Neural crest cell (in vitro differentiated cells): ENCODE results near the gene POLR1B. TPM values are rescaled to one million over a fixed set of nuclear protein-coding genes. Genes with fewer than 3 reads are reported as not detected.

Experiments used
- DNase-seq: peaks from one replicate; pipeline ENCODE4 v3.0.0; 2021; ENCODE audit warnings: low read depth, mixed read lengths, low spot score
- H3K27ac Mint-ChIP-seq: one replicate; pipeline ENCODE4 v1.8.0; 2021; ENCODE audit warnings: mild to moderate bottlenecking, mixed read lengths; ENCODE audit not compliant: unreplicated experiment
- H3K27me3 Mint-ChIP-seq: 2 replicates; pipeline ENCODE4 v1.8.0; 2021; ENCODE audit warnings: low read depth, mild to moderate bottlenecking, mixed read lengths
- H3K36me3 Mint-ChIP-seq: 2 replicates; pipeline ENCODE4 v1.8.0; 2021; ENCODE audit warnings: low read depth, mild to moderate bottlenecking, mixed read lengths
- H3K4me1 Mint-ChIP-seq: 2 replicates; pipeline ENCODE4 v1.8.0; 2021; ENCODE audit warnings: mixed read lengths
- H3K4me3 Mint-ChIP-seq: one replicate; pipeline ENCODE4 v1.8.0; 2021; ENCODE audit warnings: mild to moderate bottlenecking, mixed read lengths
- H3K9me3 Mint-ChIP-seq: 2 replicates; pipeline ENCODE4 v1.8.0; 2021; ENCODE audit warnings: mixed read lengths
- total RNA-seq: library from RNA; stranded (reverse); gene quantifications from 2 replicates; pipeline ENCODE4 v1.2.1, GENCODE V29; 2021
- TF ChIP-seq, protein P1 (sequence below): fragments of 200-600 bp; sonication (generic); conservative IDR thresholded peaks from 2 replicates; pipeline ENCODE4 v1.5.0; 2021; ENCODE audit warnings: antibody characterized with exemption, mild to moderate bottlenecking

POLR1B gene
- total RNA-seq, 1 donor from 2014 or later = 39.9 TPM

DNA sequence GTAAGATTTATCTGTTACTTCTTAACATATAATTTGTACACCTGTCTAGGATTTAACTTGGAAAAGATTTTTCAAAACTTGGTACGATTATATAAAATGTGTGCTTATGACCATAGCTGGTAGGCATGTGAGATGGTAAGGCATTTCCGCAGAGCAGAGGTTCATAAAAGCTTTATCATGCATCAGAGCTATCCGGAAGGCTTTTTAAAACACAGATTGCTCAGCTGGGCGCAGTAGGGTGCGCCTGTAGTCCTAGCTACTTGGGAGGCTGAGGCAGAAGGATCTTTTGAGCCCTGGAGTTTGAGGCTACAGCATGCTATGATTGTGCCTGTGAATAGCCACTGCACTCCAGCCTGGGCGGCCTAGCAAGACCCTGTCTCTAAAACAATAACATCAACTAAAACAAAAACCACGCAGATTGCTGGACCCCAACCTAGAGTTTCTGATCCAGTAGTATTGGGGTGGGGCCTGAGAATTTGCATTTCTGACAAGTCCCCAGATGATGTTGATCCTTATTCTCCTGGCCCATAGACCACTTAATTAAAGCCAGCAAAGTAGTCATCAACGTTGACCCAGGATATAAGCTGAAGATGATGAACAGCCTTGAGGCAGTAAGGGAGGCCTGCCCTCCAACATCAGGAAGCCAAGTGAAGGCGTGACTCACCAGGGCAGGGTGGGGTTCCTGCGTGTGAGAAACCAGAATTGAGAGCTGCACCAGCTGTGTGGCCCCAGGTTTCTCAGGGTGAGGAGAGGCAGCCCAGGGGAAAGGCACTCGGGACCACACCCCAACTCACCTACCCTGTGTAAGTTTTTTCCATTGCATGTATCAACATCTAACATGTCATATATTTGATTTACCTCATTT is 81.9 kb downstream of the POLR1B start:
- H3K9me3 Mint-ChIP-seq = no peaks in the 10 kb centered on the region
- no peaks in the 10 kb centered on the region for H3K36me3 Mint-ChIP-seq
- H3K4me3 Mint-ChIP-seq = no peak overlapping the region
- no peak overlapping the region for H3K27ac Mint-ChIP-seq
- peaks cover 5% of the 10 kb centered on the region for H3K27me3 Mint-ChIP-seq
- TF ChIP-seq, protein P1, sequence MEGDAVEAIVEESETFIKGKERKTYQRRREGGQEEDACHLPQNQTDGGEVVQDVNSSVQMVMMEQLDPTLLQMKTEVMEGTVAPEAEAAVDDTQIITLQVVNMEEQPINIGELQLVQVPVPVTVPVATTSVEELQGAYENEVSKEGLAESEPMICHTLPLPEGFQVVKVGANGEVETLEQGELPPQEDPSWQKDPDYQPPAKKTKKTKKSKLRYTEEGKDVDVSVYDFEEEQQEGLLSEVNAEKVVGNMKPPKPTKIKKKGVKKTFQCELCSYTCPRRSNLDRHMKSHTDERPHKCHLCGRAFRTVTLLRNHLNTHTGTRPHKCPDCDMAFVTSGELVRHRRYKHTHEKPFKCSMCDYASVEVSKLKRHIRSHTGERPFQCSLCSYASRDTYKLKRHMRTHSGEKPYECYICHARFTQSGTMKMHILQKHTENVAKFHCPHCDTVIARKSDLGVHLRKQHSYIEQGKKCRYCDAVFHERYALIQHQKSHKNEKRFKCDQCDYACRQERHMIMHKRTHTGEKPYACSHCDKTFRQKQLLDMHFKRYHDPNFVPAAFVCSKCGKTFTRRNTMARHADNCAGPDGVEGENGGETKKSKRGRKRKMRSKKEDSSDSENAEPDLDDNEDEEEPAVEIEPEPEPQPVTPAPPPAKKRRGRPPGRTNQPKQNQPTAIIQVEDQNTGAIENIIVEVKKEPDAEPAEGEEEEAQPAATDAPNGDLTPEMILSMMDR = no peak
- H3K4me1 Mint-ChIP-seq = no peaks in the 10 kb centered on the region
- no peak for DNase-seq

DNA sequence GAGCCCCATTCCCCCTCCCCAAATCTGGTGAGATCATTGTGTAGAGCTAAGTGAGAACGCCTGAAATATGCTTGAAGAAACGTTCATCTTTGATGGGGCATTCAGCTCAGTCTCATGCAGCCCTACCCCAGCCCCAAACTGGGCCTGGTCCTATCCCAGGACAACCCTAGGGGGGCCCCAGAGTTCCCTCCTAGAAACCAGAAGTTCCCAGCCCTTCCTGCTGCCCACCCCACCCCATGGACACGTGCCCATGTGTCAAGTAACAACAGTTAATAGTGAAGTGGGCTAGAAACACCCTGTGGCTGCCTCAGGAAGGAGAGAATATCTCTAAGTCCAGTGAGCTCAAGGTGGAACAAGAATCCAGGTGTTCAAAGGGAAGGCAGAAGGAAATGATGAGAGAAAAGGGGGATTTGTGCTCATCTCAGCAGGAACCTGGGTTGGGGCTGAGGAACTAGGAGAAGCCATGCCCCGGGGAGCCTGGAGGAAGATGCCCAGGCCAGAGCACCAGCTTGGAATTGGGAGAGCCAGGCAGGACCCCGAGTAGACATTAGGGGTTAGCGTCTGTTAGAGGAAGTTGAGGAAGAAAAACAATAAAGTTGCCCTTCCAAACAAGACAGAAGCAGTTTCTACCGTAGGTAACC is 83.3 kb downstream of the POLR1B start:
- no peak for DNase-seq
- TF ChIP-seq, protein P1 = no peak
- Mint-ChIP-seq H3K27ac (no peak overlapping the region), H3K4me1 (peaks cover 5% of the 10 kb centered on the region), H3K4me3 (no peak overlapping the region), H3K36me3 (no peaks in the 10 kb centered on the region), H3K27me3 (peaks cover 5% of the 10 kb centered on the region), H3K9me3 (no peaks in the 10 kb centered on the region)

DNA sequence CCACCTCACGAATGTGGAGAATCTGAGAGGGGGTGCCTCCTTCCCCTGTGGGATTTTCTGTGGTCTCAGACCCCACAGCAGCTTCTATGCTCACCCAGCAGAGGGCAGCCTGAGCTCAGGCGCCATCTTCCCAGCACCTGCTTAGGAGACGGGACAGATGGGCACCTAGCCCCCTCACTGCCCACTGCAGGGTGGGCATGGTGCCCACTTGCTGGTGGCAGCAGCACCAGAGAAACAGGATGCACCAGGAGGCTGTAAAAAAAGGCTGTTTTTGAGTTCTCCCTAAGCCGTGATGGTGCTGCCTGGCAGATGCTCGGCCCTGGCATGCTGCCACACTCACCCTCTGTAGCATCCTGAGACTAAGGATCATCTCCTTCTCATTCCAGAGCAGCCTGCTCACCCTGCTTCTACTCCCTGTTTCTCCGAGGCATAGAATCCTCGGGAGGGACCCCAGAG is 84.4 kb downstream of the POLR1B start:
- no peak overlapping the region for H3K27ac Mint-ChIP-seq
- H3K27me3 Mint-ChIP-seq = peaks cover 2% of the 10 kb centered on the region
- no peaks in the 10 kb centered on the region for H3K9me3 Mint-ChIP-seq
- H3K4me1 Mint-ChIP-seq = peaks cover 15% of the 10 kb centered on the region
- no peaks in the 10 kb centered on the region for H3K36me3 Mint-ChIP-seq
- no peak overlapping the region for H3K4me3 Mint-ChIP-seq
- DNase-seq = peak; percentile 25
- TF ChIP-seq, protein P1 = peak; percentile 74

Other genes starting within 250 kb of the POLR1B start
- 4.3 and 4.8 TPM in 2 replicates for gene RGPD8, start 108.8 kb upstream of the POLR1B start, total RNA-seq
- gene TTL, start 60.3 kb upstream of the POLR1B start, total RNA-seq = 80.0 and 87.0 TPM in 2 replicates
- gene CHCHD5, start 42.1 kb downstream of the POLR1B start, total RNA-seq = 29.4 and 35.4 TPM in 2 replicates
- 114 and 116 TPM in 2 replicates for gene SLC20A1, start 103.5 kb downstream of the POLR1B start, total RNA-seq
- gene NT5DC4, start 178.6 kb downstream of the POLR1B start, total RNA-seq = not detected in 2 replicates
- gene CKAP2L, start 222.1 kb downstream of the POLR1B start, total RNA-seq = 27.4 and 31.3 TPM in 2 replicates
- not detected in 2 replicates for gene IL1A, start 242.0 kb downstream of the POLR1B start, total RNA-seq